GM12892 (cell line): Measurements from ENCODE around the gene SAA4. TPM values are rescaled to one million over a fixed set of nuclear protein-coding genes. Genes with fewer than 3 reads are reported as not detected.
"Not testable (repeated sequence)": the region's sequence is repeated elsewhere in the genome, so short reads cannot be mapped to it uniquely, and the experiment has no call there.

Experiments
- DNase-seq: peaks from one replicate; pipeline ENCODE4 v3.0.0; 2011; ENCODE audit not compliant: insufficient read length
- FAIRE-seq: peaks from 2 replicates; lab custom pipeline; 2011; peaks lifted over from hg19 to GRCh38; lab: Jason Lieb, UNC
- POLR2A ChIP-seq: IDR thresholded peaks from 2 replicates; pipeline ENCODE4 v1.6.1; 2011; ENCODE audit warnings: low read depth, low read length, control low read depth
- POLR2AphosphoS5 ChIP-seq: IDR thresholded peaks from 2 replicates; pipeline ENCODE4 v1.6.1; 2011; ENCODE audit warnings: low read depth, low read length, control low read depth
- TAF1 ChIP-seq: IDR thresholded peaks from 2 replicates; pipeline ENCODE4 v1.6.1; 2011; ENCODE audit warnings: low read depth, mild to moderate bottlenecking, control low read depth, low read length, borderline replicate concordance
- polyA plus RNA-seq: library from polyadenylated mRNA; unstranded; fragments of >200 nt; gene quantifications from one replicate; pipeline ENCODE4 v1.2.1, GENCODE V29; 2012; ENCODE audit warnings: missing spikeins, inconsistent platforms; ENCODE audit not compliant: missing spikeins

The SAA4 gene
- not detected for polyA plus RNA-seq

GRCh38 chr11:18236664-18237356 is at the start of gene SAA4:
SAA4 (minus strand) TSS chr11:18236802; CDS start chr11:18235926, 876 bp downstream.
- no peak for DNase-seq
- FAIRE-seq: no peak

GRCh38 chr11:18285841-18286240 is 49.2 kb upstream of the SAA4 start:
- DNase-seq (no peak), FAIRE-seq (no peak)
- TF ChIP-seq POLR2AphosphoS5: no peak
- TF ChIP-seq TAF1: no peak

More at GRCh38 chr11:18236664-18237356, at the start of gene SAA4:
- TF ChIP-seq POLR2AphosphoS5 (no peak), TAF1 (no peak), POLR2A (no peak)

- DNase-seq (no peak), FAIRE-seq (peak; percentile 14)
- TF ChIP-seq TAF1 (no peak), POLR2A (no peak), POLR2AphosphoS5 (no peak)
Measured at GRCh38 chr11:18282626-18283025, 46.0 kb upstream of the SAA4 start.

GRCh38 chr11:18280438-18281045 is 43.9 kb upstream of the SAA4 start:
- FAIRE-seq (peak; percentile 83), DNase-seq (no peak)
- TF ChIP-seq POLR2A (no peak), POLR2AphosphoS5 (no peak), TAF1 (no peak)

- TF ChIP-seq TAF1 (no peak), POLR2AphosphoS5 (no peak), POLR2A (no peak)
- DNase-seq (no peak), FAIRE-seq (no peak)
Measured at GRCh38 chr11:18277565-18278271, 41.1 kb upstream of the SAA4 start.

- FAIRE-seq: no peak
- TF ChIP-seq POLR2AphosphoS5: no peak
- TF ChIP-seq POLR2A: no peak
- no peak for TF ChIP-seq TAF1
Measured at GRCh38 chr11:18271206-18271605, 34.6 kb upstream of the SAA4 start.

GRCh38 chr11:18270102-18270501 is 33.5 kb upstream of the SAA4 start:
- DNase-seq (no peak), FAIRE-seq (no peak)
- no peak for TF ChIP-seq TAF1

More at GRCh38 chr11:18271206-18271605, 34.6 kb upstream of the SAA4 start:
- DNase-seq: no peak

GRCh38 chr11:18269252-18269651 is 32.6 kb upstream of the SAA4 start:
- DNase-seq, FAIRE-seq: not testable (repeated sequence)

GRCh38 chr11:18267335-18268133 is 30.9 kb upstream of the SAA4 start:
- DNase-seq: not testable (repeated sequence)

GRCh38 chr11:18265949-18266348 is 29.3 kb upstream of the SAA4 start, which contains the start of gene SAA1:
SAA1 (plus strand) TSS chr11:18266264; CDS start chr11:18266888, 624 bp downstream.
- no peak for DNase-seq

More at GRCh38 chr11:18267335-18268133, 30.9 kb upstream of the SAA4 start:
- FAIRE-seq: peak; percentile 86

GRCh38 chr11:18264677-18265555 is 28.3 kb upstream of the SAA4 start:
- TF ChIP-seq POLR2AphosphoS5 (no peak), TAF1 (no peak), POLR2A (no peak)
- DNase-seq: no peak
- FAIRE-seq: no peak

More at GRCh38 chr11:18265949-18266348, 29.3 kb upstream of the SAA4 start, which contains the start of gene SAA1:
- no peak for TF ChIP-seq POLR2AphosphoS5
- no peak for TF ChIP-seq POLR2A
- no peak for FAIRE-seq

GRCh38 chr11:18264035-18264434 is 27.4 kb upstream of the SAA4 start:
- TF ChIP-seq TAF1 (no peak), POLR2AphosphoS5 (no peak), POLR2A (no peak)
- FAIRE-seq: no peak
- DNase-seq: no peak

GRCh38 chr11:18262681-18263350 is 26.2 kb upstream of the SAA4 start:
- DNase-seq: not testable (repeated sequence)

More at GRCh38 chr11:18262681-18263350, 26.2 kb upstream of the SAA4 start:
- not testable (repeated sequence) for FAIRE-seq
